ENCODE measurements around the gene SLC4A2.

SLC4A2 gene

DNA sequence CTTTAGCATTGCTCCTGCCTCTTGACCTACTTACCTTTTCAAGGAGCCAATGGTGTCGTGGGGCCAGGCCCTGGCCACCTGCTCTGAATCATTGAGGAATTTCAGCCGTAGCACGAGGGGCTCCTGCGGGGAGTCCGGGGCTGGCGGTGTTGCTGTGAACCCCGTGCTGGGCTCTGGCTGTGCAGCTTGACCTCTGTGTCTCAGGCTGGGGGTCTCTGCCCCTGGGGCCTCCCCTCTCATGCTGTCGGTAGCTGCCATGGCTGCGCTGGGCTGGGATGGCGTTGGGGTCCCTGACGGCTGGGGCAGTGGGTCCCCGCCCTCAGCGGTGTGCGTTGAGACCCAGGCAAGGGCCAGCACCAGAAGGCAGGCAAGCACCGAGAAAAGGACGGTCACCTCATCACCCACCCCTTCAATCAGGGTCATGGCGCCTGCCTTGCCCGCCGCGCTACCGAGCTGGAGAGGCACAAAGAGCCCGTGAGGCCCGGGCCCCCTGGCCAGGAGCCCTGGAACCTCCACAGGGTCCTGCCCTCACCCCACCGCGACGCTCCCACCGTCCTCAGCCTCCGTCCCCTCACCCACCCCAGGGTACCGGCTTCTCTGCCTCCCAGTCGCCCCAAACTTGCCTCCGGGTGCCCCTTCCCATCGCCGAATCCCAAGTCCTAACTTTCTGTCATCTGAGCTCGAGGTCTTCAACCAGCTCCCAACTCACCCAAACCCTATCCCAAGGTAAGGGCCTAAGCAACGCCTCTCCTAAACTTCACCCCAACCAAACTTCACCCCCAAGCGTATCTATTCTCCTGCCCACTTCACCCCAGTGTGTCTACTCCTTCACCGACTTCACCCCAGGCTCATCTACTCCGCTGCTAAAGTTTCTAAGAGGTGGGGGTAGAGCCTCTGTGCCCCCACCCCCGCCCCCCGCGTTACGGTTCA is 23.0 kb downstream of the SLC4A2 start:
- DNase-seq: no peak

DNA sequence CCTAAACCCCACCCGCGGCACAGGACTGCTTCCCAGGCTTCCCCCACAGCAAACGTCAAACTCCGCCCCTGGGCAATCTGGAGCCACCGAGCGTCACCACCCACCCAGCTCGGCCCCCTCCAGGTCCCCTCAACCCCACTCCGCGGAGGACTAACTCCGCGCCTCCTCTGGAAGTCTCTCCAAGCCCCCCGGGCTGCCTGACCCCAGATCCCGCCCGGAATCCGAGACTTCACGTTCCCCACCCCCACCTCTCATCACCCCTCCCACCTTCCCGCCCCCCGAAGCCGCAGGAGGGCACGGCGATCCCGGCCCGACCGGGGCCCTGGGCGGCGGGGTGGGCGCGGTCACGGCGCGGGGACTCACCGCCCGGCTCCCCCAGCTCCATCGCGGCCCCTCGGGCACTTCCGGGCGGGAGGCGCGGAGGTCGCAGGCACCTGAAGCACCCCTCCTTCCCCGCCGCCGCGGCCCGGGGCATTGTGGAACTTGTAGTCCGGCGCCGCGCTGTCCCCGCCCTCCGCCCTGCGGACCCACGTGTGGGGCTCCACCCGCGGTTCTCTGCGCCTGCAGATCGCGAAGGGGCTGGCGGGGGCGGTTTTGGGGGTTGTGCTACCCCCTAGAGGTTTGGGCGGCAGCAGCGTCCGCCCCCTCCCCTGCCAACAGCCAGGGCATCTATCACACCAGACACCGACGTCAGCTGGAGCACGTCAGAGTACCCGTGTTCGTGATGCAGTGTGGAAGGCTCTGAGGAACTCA is 23.9 kb downstream of the SLC4A2 start, which contains the start of gene TMUB1:
TMUB1 (minus strand) TSS at position 423 of the 753 bp plus-strand sequence. CDS start 930 bp downstream, outside the sequence.
- DNase-seq: peak; percentile 92

DNA sequence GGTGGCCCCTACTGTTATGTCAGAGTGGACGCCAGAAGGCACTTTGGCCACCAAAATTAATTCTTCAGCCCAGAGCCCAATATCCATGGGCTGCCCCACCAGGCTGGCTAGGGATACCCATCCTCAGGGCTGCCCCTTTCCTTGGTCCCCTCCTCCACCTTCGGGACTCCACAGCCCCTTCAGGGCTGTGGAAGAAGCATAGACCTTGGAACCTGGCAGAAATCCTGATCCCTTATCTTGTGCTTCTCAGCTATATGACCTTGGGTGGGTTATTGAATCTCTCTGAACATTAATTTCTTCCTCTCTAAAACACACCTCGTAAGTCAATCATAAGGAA is 24.4 kb downstream of the SLC4A2 start:
- no peak for DNase-seq

DNA sequence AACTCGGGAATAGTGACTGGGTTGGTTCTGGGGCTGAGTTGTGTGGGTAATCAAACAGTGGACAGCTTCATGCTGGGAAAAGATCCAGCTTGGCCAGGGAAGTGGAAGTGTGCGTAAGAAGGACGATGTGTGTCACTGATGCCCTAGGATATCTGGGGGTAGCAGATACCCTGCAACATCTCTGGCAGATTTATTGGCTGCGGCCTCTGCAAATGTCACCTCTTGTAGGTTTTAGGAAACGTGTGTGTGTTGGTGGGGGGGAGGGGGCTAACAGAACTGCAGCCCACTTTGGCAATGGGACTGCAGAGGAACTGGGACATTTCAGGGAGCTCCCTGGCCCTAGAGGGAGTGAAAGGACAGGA is 25.9 kb downstream of the SLC4A2 start:
- no peak for DNase-seq

DNA sequence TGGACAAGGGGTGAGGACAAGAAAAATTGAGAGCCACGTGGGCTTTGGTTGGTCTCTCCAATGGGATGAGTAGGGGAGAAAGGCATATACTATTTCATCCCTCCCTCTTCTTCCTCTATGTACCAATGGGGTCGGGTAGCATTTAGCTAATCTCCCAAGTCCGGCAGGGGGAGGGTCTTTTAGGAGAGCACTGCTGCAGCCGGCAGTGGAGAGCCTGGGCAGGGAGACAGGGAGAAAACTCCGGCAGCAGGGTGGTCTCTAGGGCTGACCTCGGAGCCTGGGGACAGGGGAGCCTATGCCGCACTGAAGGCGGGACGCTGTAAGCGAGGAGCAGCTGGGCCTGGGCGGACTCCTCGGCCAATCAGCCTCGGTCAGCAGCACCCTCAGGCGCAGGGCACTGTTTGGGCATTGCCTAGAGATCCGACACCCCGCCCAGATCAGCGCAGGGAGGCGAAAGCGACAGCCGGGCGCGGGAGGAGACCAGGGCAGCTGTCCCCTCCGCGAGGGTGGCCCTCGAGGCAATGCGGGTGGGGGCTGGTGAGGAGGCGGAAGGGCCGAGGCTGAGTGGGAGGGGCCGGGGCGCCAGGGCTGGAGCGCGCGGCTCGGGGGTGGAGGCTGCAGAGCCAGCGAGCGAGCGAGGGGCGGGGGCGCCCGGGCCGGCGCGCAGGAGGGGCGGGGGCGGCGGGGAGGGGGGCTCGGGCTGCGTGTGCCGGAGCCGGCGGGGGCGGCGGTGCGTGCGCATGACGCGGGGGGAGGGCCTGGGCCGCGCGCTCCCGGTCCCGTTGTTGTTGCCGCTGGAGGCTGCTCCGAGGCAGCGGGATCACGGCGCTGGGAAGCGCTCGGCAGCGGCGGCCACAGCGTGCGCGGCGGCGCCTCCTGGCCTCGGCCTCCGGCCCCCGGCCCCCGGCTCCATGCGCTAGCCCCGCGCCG is 26.6 kb downstream of the SLC4A2 start, which contains the start of gene AGAP3:
AGAP3 (plus strand) TSS at position 785 of the 930 bp plus-strand sequence. CDS start 267 bp downstream, outside the sequence.
- peak; percentile 62 for DNase-seq

DNA sequence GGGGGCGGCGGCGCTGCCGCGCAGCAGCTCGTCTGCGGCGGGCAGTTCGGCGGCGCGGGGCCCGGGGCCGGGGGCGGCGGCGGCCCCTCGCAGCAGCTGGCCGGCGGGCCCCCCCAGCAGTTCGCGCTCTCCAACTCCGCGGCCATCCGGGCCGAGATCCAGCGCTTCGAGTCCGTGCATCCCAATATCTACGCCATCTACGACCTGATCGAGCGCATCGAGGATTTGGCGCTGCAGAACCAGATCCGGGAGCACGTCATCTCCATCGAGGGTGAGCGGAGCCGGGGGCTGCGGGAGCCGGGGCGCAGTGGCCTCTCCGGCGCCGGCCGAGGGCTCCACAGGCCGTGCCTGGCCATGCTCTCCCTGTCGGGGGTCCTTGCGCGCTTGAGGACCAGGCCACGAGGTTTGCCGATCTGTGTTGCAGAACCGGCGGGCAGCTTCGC is 27.4 kb downstream of the SLC4A2 start:
- no peak for DNase-seq

DNA sequence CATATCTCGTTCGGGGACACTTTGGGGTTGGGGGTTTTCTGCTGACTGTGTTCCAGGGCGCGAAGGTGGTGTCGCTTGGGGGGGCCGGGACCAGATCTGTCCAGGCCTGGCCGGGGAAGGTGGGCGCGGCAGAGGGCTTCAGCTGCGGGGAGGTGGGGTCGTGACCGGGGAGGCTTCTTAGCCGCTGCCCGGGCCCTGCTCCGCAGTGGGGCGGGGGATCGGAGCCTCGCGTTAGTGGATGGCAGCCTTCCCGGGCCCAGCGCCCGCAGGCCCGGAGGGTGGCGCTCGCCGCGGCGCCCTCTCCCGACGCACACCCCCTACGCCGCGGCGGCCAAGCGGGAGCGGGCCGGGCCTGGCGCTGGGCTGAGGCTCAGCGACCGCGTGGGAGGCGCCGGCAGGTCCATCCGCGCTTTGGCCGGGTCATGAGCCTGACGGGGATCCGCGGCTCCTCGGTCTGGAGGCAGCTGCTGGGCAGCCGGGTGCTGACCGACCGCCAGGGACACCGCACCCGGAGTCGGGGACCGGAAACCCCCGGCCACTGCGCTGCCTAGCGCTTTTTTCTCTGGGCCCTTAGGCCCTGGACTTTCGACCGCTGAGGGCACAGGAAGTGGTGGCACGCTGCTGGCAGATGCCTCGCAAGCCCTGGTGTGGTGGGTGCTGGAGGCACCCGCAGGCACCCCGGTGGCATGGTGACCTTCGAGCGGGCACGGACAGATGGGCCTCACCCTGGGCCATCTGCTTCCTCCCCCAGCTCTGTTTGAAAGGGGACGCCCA is 28.0 kb downstream of the SLC4A2 start:
- no peak for DNase-seq

DNA sequence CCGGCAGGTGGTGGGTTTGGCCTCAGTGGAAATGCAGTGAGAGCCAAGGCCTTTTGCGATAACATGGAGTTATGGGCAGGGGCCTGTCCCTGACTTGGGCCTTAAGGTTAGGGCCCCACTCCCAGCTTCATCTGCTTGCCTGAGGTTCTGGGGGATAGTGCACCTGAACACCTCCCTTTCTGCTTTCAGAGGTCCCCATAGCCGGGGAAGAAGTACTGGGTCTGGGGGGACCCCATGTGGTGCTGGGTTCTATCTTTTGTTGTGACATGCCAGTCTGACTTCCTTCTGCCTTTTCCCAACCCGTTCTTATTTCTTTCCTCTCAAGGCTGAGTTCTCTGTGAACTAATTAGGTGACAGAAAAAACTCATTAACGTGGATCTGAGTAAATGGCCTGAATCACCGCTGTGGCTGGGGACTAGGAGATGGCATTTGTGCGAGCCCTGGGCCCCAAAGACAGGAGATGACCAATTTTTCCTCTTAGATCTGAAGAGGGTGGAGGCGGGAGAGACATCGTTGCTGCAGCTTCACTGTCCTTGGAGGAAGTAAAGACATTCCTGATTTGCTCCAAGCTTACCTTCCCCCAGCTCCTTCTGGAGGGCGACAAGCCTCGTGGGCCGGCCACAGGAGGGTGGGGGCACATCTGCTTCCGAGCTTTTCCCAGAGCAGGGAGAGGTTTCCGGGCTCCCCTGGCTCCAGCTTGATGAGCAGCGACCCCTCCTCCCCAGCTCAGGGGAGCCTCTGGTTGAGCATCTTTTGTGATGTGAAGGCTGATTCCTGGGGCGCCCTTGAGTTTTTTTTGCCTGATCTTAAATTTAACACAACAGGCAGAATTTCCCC is 28.8 kb downstream of the SLC4A2 start:
- no peak for DNase-seq

DNA sequence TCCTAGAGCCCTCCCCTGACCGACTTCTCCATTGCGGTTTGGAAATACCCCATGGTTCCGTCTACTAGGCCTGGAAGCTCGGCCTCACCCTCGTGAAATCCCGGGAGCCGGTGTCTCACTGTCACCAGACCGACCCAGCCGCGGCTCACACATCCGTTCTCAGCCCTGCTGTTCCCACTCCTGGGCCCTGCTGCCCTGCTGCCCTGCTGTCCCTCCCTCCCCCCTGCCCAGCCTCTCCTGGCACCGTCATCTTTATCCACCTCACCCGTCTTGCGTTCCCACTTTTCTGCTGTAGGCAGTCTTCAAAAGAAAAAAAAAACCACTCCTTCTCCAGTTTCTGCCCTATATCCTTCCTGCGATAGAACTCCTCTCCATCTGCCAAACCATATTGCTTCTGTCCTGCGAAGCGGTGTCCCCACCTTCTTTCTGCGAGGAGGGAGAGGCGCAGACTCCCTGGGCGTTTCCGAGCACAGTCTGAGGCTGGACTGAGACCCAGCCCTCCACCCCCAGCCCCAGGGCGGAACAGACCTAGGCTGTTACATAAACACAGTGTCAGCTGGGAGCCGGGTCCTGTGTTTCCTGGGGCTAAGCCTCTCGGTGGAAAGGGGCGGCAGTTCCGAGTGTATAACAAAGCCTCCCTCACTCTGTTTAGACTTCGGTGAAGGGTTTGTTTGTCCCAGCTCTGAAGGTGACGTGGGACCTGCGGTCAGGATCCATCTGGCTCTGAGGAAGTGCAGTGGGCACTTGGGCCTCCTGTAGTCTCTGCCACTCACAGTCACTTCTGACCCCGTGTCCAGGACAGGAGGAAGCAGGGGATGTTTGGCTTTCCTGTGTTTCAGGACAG is 29.7 kb downstream of the SLC4A2 start:
- no peak for DNase-seq

DNA sequence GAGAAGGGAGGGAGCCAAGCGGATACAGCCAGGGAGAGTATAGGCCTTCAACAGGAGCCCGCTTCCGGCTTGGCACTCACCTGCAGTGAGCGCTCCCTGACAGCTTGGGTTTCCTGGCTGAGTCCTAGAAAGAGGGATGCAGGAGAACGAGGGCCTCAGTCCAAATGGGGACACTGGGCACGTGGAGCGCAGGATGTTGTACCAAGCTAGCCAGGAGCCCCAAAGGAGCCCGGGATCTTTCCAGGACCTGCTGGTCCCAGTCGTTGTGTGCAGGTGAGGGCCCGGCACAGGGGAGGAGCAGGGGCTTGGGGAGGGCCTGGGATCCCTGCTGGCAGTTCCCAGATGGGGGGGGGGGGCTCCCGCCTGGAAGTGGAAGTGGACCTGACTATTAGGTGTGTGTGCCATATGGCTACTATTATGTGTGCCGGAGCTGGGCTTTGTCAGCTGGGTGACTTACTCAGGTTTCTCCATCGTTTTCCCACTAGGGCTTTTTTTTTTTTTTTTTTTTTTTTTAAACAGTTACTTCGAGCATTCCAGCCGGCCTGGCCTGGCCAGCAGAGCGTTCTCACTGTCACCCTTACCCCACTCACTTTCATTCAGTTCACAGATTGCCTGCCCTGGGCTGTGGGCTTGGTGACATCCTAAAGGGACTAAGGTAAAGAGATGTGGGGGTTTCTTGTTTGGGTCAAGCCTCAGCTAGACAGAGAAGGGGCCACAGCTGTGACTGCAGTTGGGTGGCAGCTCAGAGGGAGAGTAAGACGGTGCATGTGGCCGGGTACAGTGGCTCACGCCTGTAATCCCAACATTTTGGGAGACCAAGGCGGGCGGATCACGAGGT is 30.7 kb downstream of the SLC4A2 start:
- DNase-seq: no peak

DNA sequence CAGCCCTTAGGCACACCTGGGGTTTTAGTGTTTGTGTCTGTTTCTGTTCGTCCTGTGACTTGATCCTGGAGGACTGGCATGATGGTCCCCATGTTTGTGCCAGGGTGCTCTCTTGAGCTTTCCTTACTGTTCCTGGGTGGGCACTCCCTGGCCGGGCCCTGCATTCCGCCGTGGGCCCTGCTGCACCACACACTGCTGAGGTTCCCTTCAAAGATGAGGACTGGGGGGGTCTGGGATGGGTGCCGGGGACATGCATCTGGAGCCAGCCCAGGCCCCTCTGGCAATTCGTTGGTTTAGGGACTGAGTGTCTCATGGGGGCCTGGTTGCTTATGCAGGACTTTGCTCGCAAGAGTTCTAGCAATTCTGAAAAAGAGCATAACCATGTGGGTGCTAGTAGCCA is 31.6 kb downstream of the SLC4A2 start:
- no peak for DNase-seq

DNA sequence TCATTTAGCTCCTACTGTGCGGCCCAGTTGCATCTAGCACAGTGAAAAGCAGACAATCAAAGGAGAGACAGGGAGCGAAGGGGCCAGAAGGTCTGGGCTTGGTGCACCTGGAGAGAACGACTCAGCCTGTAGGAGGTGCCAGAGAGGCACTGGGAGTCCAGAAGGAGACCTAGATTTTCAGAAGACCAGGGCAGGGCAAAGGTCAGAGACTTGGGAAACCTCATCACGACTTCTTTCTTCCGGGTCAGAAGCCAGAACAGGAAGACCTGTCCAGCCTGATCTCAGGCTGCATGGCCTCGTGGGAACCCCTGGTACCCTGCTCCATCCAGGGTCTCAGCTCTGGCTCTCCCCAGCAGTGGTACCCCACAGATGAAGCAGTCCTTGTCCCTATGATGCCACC is 32.0 kb downstream of the SLC4A2 start:
- no peak for DNase-seq

DNA sequence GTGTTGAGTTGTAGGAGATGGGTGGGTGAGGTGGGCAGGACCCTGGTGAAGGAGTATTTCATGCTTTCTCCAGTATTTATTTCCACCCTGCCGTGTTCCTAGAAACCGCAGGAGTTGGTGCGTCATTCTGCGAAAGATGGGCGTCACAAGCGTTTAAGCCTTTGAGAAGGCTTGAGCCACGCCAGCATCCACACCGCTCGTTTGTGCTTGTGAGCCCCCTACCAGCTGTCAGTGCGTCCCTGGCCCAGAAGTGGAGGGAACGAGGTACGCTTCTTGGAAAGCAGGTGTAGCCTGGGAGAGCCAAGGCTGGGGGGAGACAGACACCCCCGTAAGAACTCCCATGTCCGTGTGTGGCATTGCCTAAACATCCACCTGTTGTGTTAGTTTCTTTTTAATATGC is 32.6 kb downstream of the SLC4A2 start:
- DNase-seq: no peak

DNA sequence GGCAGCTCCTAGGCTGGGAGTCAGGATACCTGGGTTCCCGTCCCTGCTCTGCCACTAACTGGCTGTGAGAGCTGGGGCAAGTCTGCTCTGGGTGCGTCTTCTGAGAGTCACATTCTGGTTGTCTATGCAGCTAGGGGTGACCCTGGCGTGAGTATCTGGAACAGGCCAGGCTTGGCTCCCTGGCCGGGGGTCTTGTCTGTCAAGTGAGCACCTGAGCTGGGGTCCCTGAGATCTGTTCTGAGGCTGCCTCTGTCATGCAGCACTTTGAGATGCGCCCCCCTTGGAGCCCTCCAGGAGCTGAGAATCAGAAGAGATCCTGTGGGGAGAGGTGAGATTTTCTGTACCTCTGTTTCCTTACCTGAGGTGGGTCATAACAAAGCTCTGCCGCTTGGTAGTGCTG is 34.4 kb downstream of the SLC4A2 start:
- no peak for DNase-seq

DNA sequence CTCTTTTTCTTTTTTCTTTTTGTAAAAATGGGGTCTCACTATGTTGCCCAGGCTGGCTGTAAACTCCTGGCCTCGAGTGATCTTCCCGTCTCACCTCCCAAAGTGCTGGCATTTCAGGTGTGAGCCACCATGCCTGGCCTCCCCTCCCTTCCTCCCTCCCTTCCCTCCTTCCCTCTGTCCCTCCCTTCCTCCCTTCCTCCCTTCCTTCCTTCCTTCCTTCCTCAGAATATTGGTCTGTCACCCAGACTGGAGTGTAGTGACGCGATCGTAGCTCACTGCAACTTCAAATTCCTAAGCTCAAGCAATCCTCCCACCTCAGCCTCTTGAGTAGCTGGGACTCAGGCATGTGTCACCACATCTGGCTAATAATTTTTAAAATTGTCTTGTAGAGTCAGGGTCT is 35.3 kb downstream of the SLC4A2 start:
- no peak for DNase-seq

DNA sequence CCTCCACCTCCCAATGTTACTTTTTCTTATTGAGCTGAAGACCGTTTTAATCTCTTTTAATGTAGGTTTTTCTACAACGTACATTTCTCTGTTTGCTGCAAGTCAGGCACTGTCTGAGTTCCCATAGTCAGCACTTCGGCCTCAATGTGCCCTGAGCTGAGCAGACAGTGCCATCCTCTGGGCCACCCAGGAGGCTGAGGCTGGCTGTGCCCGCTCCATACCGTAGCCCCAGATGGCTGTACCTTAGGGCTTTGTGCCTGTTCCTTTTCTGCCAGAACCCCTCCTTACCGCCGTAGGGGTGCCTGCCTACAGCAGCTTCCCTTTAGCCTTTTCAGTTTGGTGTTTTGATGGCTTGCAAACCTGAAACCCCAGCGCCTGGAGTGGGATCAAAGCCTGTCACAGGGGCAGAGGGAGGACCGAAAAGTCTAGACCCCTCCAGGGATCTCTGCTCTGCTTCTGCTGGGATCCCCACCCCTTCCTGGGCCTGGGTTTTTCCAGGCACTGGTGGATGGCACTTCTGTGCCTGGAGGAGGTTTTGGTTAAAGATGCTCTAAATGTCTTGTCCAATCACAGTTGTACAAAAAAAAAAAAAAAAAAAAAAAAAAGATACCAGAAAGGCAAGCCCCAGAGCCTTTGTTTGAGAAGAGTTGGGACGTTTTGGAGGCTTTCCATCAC is 35.9 kb downstream of the SLC4A2 start:
- DNase-seq: no peak

DNA sequence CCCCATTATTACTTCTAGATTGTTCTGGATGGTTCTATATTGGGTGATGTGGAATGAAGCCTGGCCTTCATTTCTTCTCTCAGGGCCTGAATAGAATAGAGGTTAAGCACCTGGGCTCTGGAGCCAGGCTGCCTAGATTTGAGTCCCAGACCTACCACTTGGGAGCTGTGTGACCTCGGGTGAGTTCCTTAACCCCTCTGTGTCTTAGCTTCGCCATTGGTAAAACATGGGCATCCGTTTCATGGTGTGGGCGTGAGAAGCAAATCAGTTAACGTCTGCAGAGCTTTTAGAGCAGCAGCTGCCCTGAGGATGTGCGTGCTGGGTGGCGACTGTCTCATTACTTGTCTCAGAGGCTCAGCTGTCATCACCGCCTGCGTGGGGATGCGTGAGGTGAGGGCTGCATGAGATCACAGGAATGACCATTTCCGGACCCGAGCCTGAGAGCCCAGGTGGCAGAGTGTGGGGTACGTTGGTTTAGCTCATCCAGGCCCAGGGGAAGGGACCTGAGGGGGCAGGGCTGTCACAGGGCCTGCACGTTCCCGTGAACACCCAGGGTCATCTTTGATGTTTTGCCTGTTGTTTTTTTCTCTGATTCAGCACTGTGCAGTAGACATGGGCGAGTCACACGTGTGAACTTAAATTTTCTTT is 36.6 kb downstream of the SLC4A2 start:
- no peak for DNase-seq
